HEK293 (cell line): ENCODE measurements around the gene ALOX15.

Source experiments
- BCL11B ChIP-seq: fragments of 450-650 bp; formaldehyde crosslinking; IDR thresholded peaks from 2 replicates; pipeline ENCODE4 v1.5.1; 2016; ENCODE audit warnings: low read depth, missing biosample characterization, missing genetic modification characterization
- KLF16 ChIP-seq: fragments of 450-650 bp; formaldehyde crosslinking; IDR thresholded peaks from 2 replicates; pipeline ENCODE4 v1.5.1; 2017; ENCODE audit warnings: missing biosample characterization, missing genetic modification characterization
- OVOL3 ChIP-seq: fragments of 450-650 bp; formaldehyde crosslinking; IDR thresholded peaks from 2 replicates; pipeline ENCODE4 v1.5.1; 2016; ENCODE audit warnings: missing biosample characterization, missing genetic modification characterization
- PATZ1 ChIP-seq: fragments of 450-650 bp; formaldehyde crosslinking; IDR thresholded peaks from 2 replicates; pipeline ENCODE4 v1.5.1; 2016; ENCODE audit warnings: missing biosample characterization, missing genetic modification characterization
- REPIN1 ChIP-seq: fragments of 450-650 bp; formaldehyde crosslinking; IDR thresholded peaks from 2 replicates; pipeline ENCODE4 v1.5.1; 2017; ENCODE audit warnings: missing biosample characterization, missing genetic modification characterization, low read depth
- TCF7L2 ChIP-seq: IDR thresholded peaks from 2 replicates; pipeline ENCODE4 v1.6.1; 2011; ENCODE audit warnings: low read depth, mild to moderate bottlenecking, inconsistent platforms, low read length, moderate library complexity, borderline replicate concordance
- YY2 ChIP-seq: fragments of 450-650 bp; formaldehyde crosslinking; IDR thresholded peaks from 2 replicates; pipeline ENCODE4 v1.5.1; 2016; ENCODE audit warnings: missing biosample characterization, missing genetic modification characterization
- ZBTB1 ChIP-seq: fragments of 450-650 bp; formaldehyde crosslinking; IDR thresholded peaks from 2 replicates; pipeline ENCODE4 v1.5.1; 2016; ENCODE audit warnings: missing biosample characterization, missing genetic modification characterization
- ZEB2 ChIP-seq: fragments of 450-650 bp; formaldehyde crosslinking; IDR thresholded peaks from 2 replicates; pipeline ENCODE4 v1.5.1; 2016; ENCODE audit warnings: missing biosample characterization, missing genetic modification characterization
- ZNF366 ChIP-seq: fragments of 450-650 bp; formaldehyde crosslinking; conservative IDR thresholded peaks from 2 replicates; pipeline ENCODE4 v1.5.1; 2016; ENCODE audit warnings: missing biosample characterization, missing genetic modification characterization
- ZNF391 ChIP-seq: fragments of 450-650 bp; formaldehyde crosslinking; IDR thresholded peaks from 2 replicates; pipeline ENCODE4 v1.5.1; 2016; ENCODE audit warnings: low read depth, missing biosample characterization, missing genetic modification characterization, borderline replicate concordance
- ZNF394 ChIP-seq: fragments of 450-650 bp; formaldehyde crosslinking; IDR thresholded peaks from 2 replicates; pipeline ENCODE4 v1.5.1; 2016; ENCODE audit warnings: missing biosample characterization, missing genetic modification characterization, mild to moderate bottlenecking, moderate library complexity, borderline replicate concordance
- ZNF398 ChIP-seq: fragments of 450-650 bp; formaldehyde crosslinking; IDR thresholded peaks from 2 replicates; pipeline ENCODE4 v1.5.1; 2017; ENCODE audit warnings: missing biosample characterization, missing genetic modification characterization
- ZNF549 ChIP-seq: fragments of 450-650 bp; IDR thresholded peaks from 2 replicates; pipeline ENCODE4 v1.5.1; 2018; ENCODE audit warnings: missing biosample characterization, missing genetic modification characterization, mild to moderate bottlenecking, inconsistent platforms, moderate library complexity
- ZNF558 ChIP-seq: fragments of 450-650 bp; formaldehyde crosslinking; IDR thresholded peaks from 2 replicates; pipeline ENCODE4 v1.5.1; 2016; ENCODE audit warnings: missing biosample characterization, missing genetic modification characterization
- ZNF561 ChIP-seq: fragments of 450-650 bp; IDR thresholded peaks from 2 replicates; pipeline ENCODE4 v1.5.1; 2018; ENCODE audit warnings: missing biosample characterization, missing genetic modification characterization, borderline replicate concordance
- ZNF610 ChIP-seq: fragments of 450-650 bp; formaldehyde crosslinking; IDR thresholded peaks from 2 replicates; pipeline ENCODE4 v1.5.1; 2016; ENCODE audit warnings: missing biosample characterization, missing genetic modification characterization, borderline replicate concordance
- ZNF621 ChIP-seq: fragments of 450-650 bp; formaldehyde crosslinking; IDR thresholded peaks from 2 replicates; pipeline ENCODE4 v1.5.1; 2017; ENCODE audit warnings: missing biosample characterization, missing genetic modification characterization
- ZNF639 ChIP-seq: fragments of 450-650 bp; formaldehyde crosslinking; IDR thresholded peaks from 2 replicates; pipeline ENCODE4 v1.5.1; 2016; ENCODE audit warnings: missing biosample characterization, missing genetic modification characterization
- ZNF645 ChIP-seq: fragments of 450-650 bp; formaldehyde crosslinking; IDR thresholded peaks from 2 replicates; pipeline ENCODE4; 2016; ENCODE audit warnings: missing biosample characterization, missing genetic modification characterization
- ZNF701 ChIP-seq: fragments of 450-650 bp; formaldehyde crosslinking; IDR thresholded peaks from 2 replicates; pipeline ENCODE4 v1.5.1; 2016; ENCODE audit warnings: missing biosample characterization, missing genetic modification characterization
- TF ChIP-seq, protein P1 (sequence below): fragments of 450-650 bp; formaldehyde crosslinking; IDR thresholded peaks from 2 replicates; pipeline ENCODE4 v1.5.1; 2016; ENCODE audit warnings: missing biosample characterization, missing genetic modification characterization
- TF ChIP-seq, protein P2 (sequence below): fragments of 450-650 bp; formaldehyde crosslinking; IDR thresholded peaks from 2 replicates; pipeline ENCODE4 v1.5.1; 2016; ENCODE audit warnings: missing biosample characterization, missing genetic modification characterization
- TF ChIP-seq, protein P3 (sequence below): fragments of 450-650 bp; formaldehyde crosslinking; conservative IDR thresholded peaks from 2 replicates; pipeline ENCODE4 v1.5.1; 2016; ENCODE audit warnings: low read depth, missing biosample characterization, missing genetic modification characterization

ALOX15 gene

GRCh38 chr17:4599505-4600281 lies 41.8 kb downstream of the ALOX15 start (continued):
- TF ChIP-seq, protein P1, sequence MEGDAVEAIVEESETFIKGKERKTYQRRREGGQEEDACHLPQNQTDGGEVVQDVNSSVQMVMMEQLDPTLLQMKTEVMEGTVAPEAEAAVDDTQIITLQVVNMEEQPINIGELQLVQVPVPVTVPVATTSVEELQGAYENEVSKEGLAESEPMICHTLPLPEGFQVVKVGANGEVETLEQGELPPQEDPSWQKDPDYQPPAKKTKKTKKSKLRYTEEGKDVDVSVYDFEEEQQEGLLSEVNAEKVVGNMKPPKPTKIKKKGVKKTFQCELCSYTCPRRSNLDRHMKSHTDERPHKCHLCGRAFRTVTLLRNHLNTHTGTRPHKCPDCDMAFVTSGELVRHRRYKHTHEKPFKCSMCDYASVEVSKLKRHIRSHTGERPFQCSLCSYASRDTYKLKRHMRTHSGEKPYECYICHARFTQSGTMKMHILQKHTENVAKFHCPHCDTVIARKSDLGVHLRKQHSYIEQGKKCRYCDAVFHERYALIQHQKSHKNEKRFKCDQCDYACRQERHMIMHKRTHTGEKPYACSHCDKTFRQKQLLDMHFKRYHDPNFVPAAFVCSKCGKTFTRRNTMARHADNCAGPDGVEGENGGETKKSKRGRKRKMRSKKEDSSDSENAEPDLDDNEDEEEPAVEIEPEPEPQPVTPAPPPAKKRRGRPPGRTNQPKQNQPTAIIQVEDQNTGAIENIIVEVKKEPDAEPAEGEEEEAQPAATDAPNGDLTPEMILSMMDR: no peak
- 0 out of 2 replicates have a peak, but pooled peaks have one; percentile 13 for TF ChIP-seq ZNF561 (tag by site-specific recombination)
- TF ChIP-seq BCL11B (tag by site-specific recombination): no peak
- peak; percentile 67 for TF ChIP-seq ZNF398 (tag by site-specific recombination)
- TF ChIP-seq TCF7L2: no peak
- TF ChIP-seq REPIN1 (tag by site-specific recombination): no peak
- TF ChIP-seq ZNF549 (tag by site-specific recombination): no peak
- no peak for TF ChIP-seq ZNF558 (tag by site-specific recombination)
- peak; percentile 40 for TF ChIP-seq ZNF366
- TF ChIP-seq, protein P2, sequence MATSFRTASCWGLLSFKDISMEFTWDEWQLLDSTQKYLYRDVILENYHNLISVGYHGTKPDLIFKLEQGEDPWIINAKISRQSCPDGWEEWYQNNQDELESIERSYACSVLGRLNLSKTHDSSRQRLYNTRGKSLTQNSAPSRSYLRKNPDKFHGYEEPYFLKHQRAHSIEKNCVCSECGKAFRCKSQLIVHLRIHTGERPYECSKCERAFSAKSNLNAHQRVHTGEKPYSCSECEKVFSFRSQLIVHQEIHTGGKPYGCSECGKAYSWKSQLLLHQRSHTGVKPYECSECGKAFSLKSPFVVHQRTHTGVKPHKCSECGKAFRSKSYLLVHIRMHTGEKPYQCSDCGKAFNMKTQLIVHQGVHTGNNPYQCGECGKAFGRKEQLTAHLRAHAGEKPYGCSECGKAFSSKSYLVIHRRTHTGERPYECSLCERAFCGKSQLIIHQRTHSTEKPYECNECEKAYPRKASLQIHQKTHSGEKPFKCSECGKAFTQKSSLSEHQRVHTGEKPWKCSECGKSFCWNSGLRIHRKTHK: no peak
- no peak for TF ChIP-seq ZNF621 (tag by site-specific recombination)
- no peak for TF ChIP-seq ZNF639 (tag by site-specific recombination)
- no peak for TF ChIP-seq ZNF645 (tag by site-specific recombination)
- TF ChIP-seq KLF16 (tag by site-specific recombination): no peak
- no peak for TF ChIP-seq YY2 (tag by site-specific recombination)
- peak; percentile 94 for TF ChIP-seq PATZ1 (tag by site-specific recombination)
- no peak for TF ChIP-seq ZBTB1 (tag by site-specific recombination)
- no peak for TF ChIP-seq ZNF394
- TF ChIP-seq, protein P3, sequence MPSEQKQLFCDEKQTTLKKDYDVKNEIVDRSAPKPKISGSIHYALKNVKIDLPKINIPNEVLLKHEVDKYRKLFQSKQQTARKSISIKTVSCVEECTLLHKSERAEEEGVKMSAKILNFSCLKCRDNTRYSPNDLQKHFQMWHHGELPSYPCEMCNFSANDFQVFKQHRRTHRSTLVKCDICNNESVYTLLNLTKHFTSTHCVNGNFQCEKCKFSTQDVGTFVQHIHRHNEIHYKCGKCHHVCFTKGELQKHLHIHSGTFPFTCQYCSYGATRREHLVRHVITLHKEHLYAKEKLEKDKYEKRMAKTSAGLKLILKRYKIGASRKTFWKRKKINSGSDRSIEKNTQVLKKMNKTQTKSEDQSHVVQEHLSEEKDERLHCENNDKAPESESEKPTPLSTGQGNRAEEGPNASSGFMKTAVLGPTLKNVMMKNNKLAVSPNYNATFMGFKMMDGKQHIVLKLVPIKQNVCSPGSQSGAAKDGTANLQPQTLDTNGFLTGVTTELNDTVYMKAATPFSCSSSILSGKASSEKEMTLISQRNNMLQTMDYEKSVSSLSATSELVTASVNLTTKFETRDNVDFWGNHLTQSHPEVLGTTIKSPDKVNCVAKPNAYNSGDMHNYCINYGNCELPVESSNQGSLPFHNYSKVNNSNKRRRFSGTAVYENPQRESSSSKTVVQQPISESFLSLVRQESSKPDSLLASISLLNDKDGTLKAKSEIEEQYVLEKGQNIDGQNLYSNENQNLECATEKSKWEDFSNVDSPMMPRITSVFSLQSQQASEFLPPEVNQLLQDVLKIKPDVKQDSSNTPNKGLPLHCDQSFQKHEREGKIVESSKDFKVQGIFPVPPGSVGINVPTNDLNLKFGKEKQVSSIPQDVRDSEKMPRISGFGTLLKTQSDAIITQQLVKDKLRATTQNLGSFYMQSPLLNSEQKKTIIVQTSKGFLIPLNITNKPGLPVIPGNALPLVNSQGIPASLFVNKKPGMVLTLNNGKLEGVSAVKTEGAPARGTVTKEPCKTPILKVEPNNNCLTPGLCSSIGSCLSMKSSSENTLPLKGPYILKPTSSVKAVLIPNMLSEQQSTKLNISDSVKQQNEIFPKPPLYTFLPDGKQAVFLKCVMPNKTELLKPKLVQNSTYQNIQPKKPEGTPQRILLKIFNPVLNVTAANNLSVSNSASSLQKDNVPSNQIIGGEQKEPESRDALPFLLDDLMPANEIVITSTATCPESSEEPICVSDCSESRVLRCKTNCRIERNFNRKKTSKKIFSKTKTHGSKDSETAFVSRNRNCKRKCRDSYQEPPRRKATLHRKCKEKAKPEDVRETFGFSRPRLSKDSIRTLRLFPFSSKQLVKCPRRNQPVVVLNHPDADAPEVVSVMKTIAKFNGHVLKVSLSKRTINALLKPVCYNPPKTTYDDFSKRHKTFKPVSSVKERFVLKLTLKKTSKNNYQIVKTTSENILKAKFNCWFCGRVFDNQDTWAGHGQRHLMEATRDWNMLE (tag by site-specific recombination): no peak; the same call in 1 of the 2 replicates
- TF ChIP-seq ZNF701 (tag by site-specific recombination): no peak
- TF ChIP-seq ZEB2 (tag by site-specific recombination): peak; percentile 67; the same call in 1 of the 2 replicates
- TF ChIP-seq ZNF610 (tag by site-specific recombination): no peak
- TF ChIP-seq ZNF391 (tag by site-specific recombination): no peak
- no peak for TF ChIP-seq OVOL3 (tag by site-specific recombination)
